Measurements from ENCODE around the gene KCTD14.

GRCh38 chr11:78045851-78046485, 22.9 kb upstream of the KCTD14 start:
- TF ChIP-seq MAX (IDR thresholded peaks at IDR 0.05) (no peak), CTCF (IDR thresholded peaks at IDR 0.05; ENCODE audit: low read depth, low read length, missing input control) (peak; percentile 99), YY1 (IDR thresholded peaks at IDR 0.05) (no peak), GABPA (IDR thresholded peaks at IDR 0.05 in 1 of 2, conservative IDR thresholded peaks at IDR 0.05 in 1 of 2) (no peak)

All from liver (tissue), 3 donors.